Astrocyte of the cerebellum (primary cell): ENCODE data around the gene P2RX3.

ENCODE experiments used
- DNase-seq: peaks from one replicate; pipeline ENCODE4 v3.0.0-alpha.2; 2011; ENCODE audit warnings: low read depth
- H3K4me3 ChIP-seq: 2 replicates; pipeline ENCODE4 v1.5.1; 2011; ENCODE audit warnings: mild to moderate bottlenecking, low read depth, low read length, moderate library complexity
- in situ Hi-C: cut with HindIII; loops from 2 replicates; pipeline ENCODE4 v1.10.0; 2017; ENCODE audit warnings: low sequenced_read_pairs
- TF ChIP-seq, protein P1 (sequence below): IDR thresholded peaks from 2 replicates; pipeline ENCODE4 v1.5.1; 2012; ENCODE audit warnings: low read length, low read depth, moderate library complexity, mild to moderate bottlenecking; ENCODE audit errors: missing control alignments

P2RX3 gene

DNA sequence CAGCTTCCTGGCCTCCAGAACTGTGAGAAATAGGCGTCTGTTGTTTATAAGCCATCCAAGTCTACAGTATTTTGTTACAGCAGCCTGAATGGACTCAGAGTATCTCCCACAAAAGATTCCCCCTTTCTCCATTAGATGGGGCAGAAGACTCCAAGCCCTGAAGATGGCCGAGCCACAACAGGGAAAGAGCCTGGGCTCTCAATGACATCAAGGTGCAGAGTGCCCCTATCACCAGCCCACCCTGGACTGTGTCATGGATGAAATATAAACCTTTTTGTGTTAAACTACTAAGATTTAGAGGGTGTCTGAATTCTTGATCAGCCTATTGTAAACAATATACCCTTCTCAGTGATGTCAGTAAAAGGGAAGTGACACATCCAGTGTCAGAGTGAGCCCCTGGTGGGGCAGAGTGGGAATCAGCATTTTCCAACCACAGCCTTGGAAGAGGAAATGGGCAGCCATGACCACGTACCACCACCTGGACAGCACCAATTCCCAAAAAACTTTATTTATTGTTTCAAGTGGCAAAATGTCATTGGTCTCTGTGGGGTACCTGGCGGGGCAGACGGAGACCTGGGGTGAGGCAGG, 38.9 kb upstream of the P2RX3 start:
- TF ChIP-seq, protein P1, sequence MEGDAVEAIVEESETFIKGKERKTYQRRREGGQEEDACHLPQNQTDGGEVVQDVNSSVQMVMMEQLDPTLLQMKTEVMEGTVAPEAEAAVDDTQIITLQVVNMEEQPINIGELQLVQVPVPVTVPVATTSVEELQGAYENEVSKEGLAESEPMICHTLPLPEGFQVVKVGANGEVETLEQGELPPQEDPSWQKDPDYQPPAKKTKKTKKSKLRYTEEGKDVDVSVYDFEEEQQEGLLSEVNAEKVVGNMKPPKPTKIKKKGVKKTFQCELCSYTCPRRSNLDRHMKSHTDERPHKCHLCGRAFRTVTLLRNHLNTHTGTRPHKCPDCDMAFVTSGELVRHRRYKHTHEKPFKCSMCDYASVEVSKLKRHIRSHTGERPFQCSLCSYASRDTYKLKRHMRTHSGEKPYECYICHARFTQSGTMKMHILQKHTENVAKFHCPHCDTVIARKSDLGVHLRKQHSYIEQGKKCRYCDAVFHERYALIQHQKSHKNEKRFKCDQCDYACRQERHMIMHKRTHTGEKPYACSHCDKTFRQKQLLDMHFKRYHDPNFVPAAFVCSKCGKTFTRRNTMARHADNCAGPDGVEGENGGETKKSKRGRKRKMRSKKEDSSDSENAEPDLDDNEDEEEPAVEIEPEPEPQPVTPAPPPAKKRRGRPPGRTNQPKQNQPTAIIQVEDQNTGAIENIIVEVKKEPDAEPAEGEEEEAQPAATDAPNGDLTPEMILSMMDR: no peak
- no peak overlapping the region for H3K4me3 ChIP-seq
- no peak for DNase-seq
- in situ Hi-C loops: no loop called here

- TF ChIP-seq, protein P1: no peak
- no peak for DNase-seq
- in situ Hi-C loops: no loop called here
- no peak overlapping the region for H3K4me3 ChIP-seq
Observed at GRCh38 chr11:57300785-57301184, 37.4 kb upstream of the P2RX3 start.

- no peak for DNase-seq
- in situ Hi-C loops: no loop called here
- H3K4me3 ChIP-seq: no peak overlapping the region
- TF ChIP-seq, protein P1: no peak
Observed at GRCh38 chr11:57301711-57302423, 36.3 kb upstream of the P2RX3 start.

- no peak overlapping the region for H3K4me3 ChIP-seq
- TF ChIP-seq, protein P1: no peak
- in situ Hi-C loops: no loop called here
- DNase-seq: no peak
Observed at GRCh38 chr11:57302489-57302888, 35.7 kb upstream of the P2RX3 start.

DNA sequence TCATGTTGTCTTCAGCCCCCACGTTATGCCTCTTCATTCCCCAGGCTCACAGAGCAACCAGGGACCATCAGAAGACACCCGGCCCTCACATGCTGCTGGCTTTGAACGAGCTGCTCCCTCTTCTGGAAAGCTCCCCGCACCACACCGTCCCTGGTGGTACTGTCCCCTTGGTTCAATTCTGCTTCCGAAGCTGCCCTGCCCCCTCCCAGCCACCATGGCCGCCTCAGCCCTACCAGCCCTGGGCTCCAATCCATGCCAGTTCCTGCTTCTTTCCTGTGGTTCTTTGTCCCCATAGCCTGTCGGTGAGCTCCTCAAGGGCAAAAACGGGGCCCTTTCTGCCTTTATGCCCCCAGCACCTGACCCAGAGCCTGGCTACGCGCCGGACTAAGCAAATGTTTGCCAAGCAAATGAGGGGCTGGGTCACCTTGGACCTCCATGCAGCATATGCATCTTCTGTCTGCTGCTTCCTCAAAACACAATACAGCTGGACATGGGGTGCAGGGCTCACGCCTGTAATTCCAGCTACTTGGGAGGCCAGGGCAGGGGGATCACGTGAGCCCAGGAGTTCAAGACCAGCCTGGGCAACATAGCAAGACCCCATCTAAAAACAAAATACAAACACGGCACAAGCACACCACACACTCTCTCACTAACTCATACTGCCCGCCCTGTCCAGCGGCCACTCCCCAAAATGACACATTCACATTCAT, 34.7 kb upstream of the P2RX3 start:
- DNase-seq: no peak
- TF ChIP-seq, protein P1: no peak
- no peak overlapping the region for H3K4me3 ChIP-seq
- in situ Hi-C loops: no loop called here

GRCh38 chr11:57303990-57304579, 34.1 kb upstream of the P2RX3 start:
- no peak overlapping the region for H3K4me3 ChIP-seq
- TF ChIP-seq, protein P1: no peak
- in situ Hi-C loops: no loop called here
- DNase-seq: no peak
